ENCODE results near the gene PCDHA8.
"Not testable (repeated sequence)": the region's sequence is repeated elsewhere in the genome, so short reads cannot be mapped to it uniquely, and the experiment has no call there.

GRCh38 chr5:140802381-140802780 is 38.6 kb upstream of the PCDHA8 start:
- TF ChIP-seq, protein P1, sequence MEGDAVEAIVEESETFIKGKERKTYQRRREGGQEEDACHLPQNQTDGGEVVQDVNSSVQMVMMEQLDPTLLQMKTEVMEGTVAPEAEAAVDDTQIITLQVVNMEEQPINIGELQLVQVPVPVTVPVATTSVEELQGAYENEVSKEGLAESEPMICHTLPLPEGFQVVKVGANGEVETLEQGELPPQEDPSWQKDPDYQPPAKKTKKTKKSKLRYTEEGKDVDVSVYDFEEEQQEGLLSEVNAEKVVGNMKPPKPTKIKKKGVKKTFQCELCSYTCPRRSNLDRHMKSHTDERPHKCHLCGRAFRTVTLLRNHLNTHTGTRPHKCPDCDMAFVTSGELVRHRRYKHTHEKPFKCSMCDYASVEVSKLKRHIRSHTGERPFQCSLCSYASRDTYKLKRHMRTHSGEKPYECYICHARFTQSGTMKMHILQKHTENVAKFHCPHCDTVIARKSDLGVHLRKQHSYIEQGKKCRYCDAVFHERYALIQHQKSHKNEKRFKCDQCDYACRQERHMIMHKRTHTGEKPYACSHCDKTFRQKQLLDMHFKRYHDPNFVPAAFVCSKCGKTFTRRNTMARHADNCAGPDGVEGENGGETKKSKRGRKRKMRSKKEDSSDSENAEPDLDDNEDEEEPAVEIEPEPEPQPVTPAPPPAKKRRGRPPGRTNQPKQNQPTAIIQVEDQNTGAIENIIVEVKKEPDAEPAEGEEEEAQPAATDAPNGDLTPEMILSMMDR (IDR thresholded peaks at IDR 0.05), result not testable (repeated sequence)
- TF ChIP-seq EZH2, EZH2phosphoT487 (IDR thresholded peaks at IDR 0.05): not testable (repeated sequence)
